DOHH2 (cell line): ENCODE results near the gene GPR137C.

Experiments used
- H3F3A ChIP-seq: fragments of 200-600 bp; sonication (generic), shearing (Covaris generic); 2 replicates; pipeline ENCODE4 v1.6.0; 2016; ENCODE audit warnings: antibody characterized with exemption, mild to moderate bottlenecking; ENCODE audit not compliant: control insufficient read depth, insufficient read depth
- H3K27ac ChIP-seq: fragments of 200-600 bp; sonication (generic); 2 replicates; pipeline ENCODE4 v1.5.1; 2014; ENCODE audit warnings: low read depth, mild to moderate bottlenecking, low read length, moderate library complexity
- H3K27me3 ChIP-seq: fragments of 200-600 bp; sonication (generic); 2 replicates; pipeline ENCODE4 v1.6.1; 2014; ENCODE audit warnings: mild to moderate bottlenecking, low read length, mixed read lengths; ENCODE audit not compliant: control insufficient read depth
- H3K36me3 ChIP-seq: fragments of 200-600 bp; sonication (generic); 2 replicates; pipeline ENCODE4 v1.6.1; 2014; ENCODE audit warnings: mild to moderate bottlenecking, low read length, moderate library complexity, mixed read lengths; ENCODE audit not compliant: control insufficient read depth
- H3K4me1 ChIP-seq: fragments of 200-600 bp; sonication (generic); 2 replicates; pipeline ENCODE4 v1.6.1; 2014; ENCODE audit warnings: mild to moderate bottlenecking, low read length, mixed read lengths; ENCODE audit not compliant: control insufficient read depth
- H3K4me2 ChIP-seq: fragments of 200-600 bp; sonication (generic); 2 replicates; pipeline ENCODE4 v1.6.0; 2014; ENCODE audit warnings: mild to moderate bottlenecking, low read length, moderate library complexity
- H3K4me3 ChIP-seq: fragments of 200-600 bp; sonication (generic); 2 replicates; pipeline ENCODE4 v1.5.1; 2014; ENCODE audit warnings: mild to moderate bottlenecking, low read length, mixed read lengths
- H3K79me2 ChIP-seq: fragments of 200-600 bp; sonication (generic); 2 replicates; pipeline ENCODE4 v1.6.1; 2014; ENCODE audit warnings: mild to moderate bottlenecking, low read length, mixed read lengths; ENCODE audit not compliant: control insufficient read depth
- H3K9me2 ChIP-seq: fragments of 200-600 bp; sonication (generic); replicated peaks from 2 replicates; pipeline ENCODE4 v1.6.1; 2014; ENCODE audit warnings: mild to moderate bottlenecking, low read length, mixed read lengths; ENCODE audit not compliant: control insufficient read depth
- H3K9me3 ChIP-seq: fragments of 200-600 bp; sonication (generic); 2 replicates; pipeline ENCODE4 v1.6.1; 2014; ENCODE audit warnings: antibody characterized with exemption, low read length, mixed read lengths; ENCODE audit not compliant: control insufficient read depth, insufficient read depth
- H4K20me1 ChIP-seq: fragments of 200-600 bp; sonication (generic); 2 replicates; pipeline ENCODE4 v1.6.0; 2014; ENCODE audit warnings: low read depth, mild to moderate bottlenecking, antibody characterized with exemption, low read length, moderate library complexity; ENCODE audit not compliant: control insufficient read depth, insufficient read depth
- CTCF ChIP-seq: fragments of 200-600 bp; sonication (generic); IDR thresholded peaks from one replicate; pipeline ENCODE4 v1.5.1; 2014; ENCODE audit warnings: antibody characterized with exemption, mild to moderate bottlenecking, low read depth, low read length; ENCODE audit not compliant: poor library complexity, severe bottlenecking
- EZH2phosphoT487 ChIP-seq: fragments of 200-600 bp; sonication (generic); IDR thresholded peaks from 2 replicates; pipeline ENCODE4 v1.6.1; 2017; ENCODE audit warnings: borderline replicate concordance, mild to moderate bottlenecking, antibody characterized with exemption, low read length, moderate library complexity, mixed read lengths

The GPR137C gene

GRCh38 chr14:52618602-52619001 is 66.0 kb downstream of the GPR137C start:
- Histone ChIP-seq H3K27ac (no peak overlapping the region), H3K4me2 (no peak overlapping the region), H3K9me3 (no peaks in the 10 kb centered on the region), H3K4me1 (no peaks in the 10 kb centered on the region), H3K9me2 (no peaks in the 10 kb centered on the region), H3K4me3 (no peak overlapping the region), H3K36me3 (no peaks in the 10 kb centered on the region), H3K79me2 (no peaks in the 10 kb centered on the region), H3K27me3 (no peaks in the 10 kb centered on the region), H3F3A (no peaks in the 10 kb centered on the region), H4K20me1 (no peaks in the 10 kb centered on the region)
- TF ChIP-seq EZH2phosphoT487 (no peak), CTCF (no peak)

- Histone ChIP-seq H3K79me2 (no peaks in the 10 kb centered on the region), H3K27ac (no peak overlapping the region), H3F3A (no peaks in the 10 kb centered on the region), H3K9me3 (no peaks in the 10 kb centered on the region), H3K4me1 (no peaks in the 10 kb centered on the region), H4K20me1 (no peaks in the 10 kb centered on the region), H3K4me3 (no peak overlapping the region), H3K27me3 (no peaks in the 10 kb centered on the region), H3K36me3 (no peaks in the 10 kb centered on the region), H3K4me2 (no peak overlapping the region), H3K9me2 (no peaks in the 10 kb centered on the region)
- TF ChIP-seq EZH2phosphoT487 (no peak), CTCF (no peak)
These were observed 67.1 kb downstream of the GPR137C start for GRCh38 chr14:52619687-52620086.

- Histone ChIP-seq H3K4me3 (no peak overlapping the region), H4K20me1 (no peaks in the 10 kb centered on the region), H3K4me2 (no peak overlapping the region), H3K79me2 (no peaks in the 10 kb centered on the region), H3K4me1 (no peaks in the 10 kb centered on the region), H3K9me2 (no peaks in the 10 kb centered on the region), H3K27ac (no peak overlapping the region), H3K27me3 (no peaks in the 10 kb centered on the region), H3K36me3 (peaks cover 21% of the 10 kb centered on the region), H3K9me3 (0 out of 2 replicates have a peak, but pooled peaks cover 4% of the 10 kb centered on the region), H3F3A (peaks cover 6% of the 10 kb centered on the region)
- TF ChIP-seq EZH2phosphoT487 = no peak
These were observed 87.5 kb downstream of the GPR137C start for GRCh38 chr14:52640137-52640536.

GRCh38 chr14:52641745-52642144 is 89.1 kb downstream of the GPR137C start:
- Histone ChIP-seq H3K36me3 (peaks cover 35% of the 10 kb centered on the region), H3K4me1 (no peaks in the 10 kb centered on the region), H3K4me2 (no peak overlapping the region), H3K27ac (no peak overlapping the region), H3K9me3 (0 out of 2 replicates have a peak, but pooled peaks cover 4% of the 10 kb centered on the region), H3K4me3 (no peak overlapping the region), H3K79me2 (no peaks in the 10 kb centered on the region), H3K27me3 (no peaks in the 10 kb centered on the region), H3K9me2 (no peaks in the 10 kb centered on the region), H3F3A (peaks cover 4% of the 10 kb centered on the region), H4K20me1 (no peaks in the 10 kb centered on the region)
- TF ChIP-seq CTCF (no peak), EZH2phosphoT487 (no peak)
